ENCODE data around the gene ACOT13.

Gene ACOT13

GRCh38 chr6:24642061-24642460, 24.8 kb upstream of the ACOT13 start:
- no peaks in the 10 kb centered on the region for H3K9me3 ChIP-seq (ENCODE audit: control insufficient read depth, low read length)
- DNase-seq = no peak
- no peak overlapping the region for H3K4me3 ChIP-seq (ENCODE audit: insufficient read depth, low read depth, low read length, poor library complexity, severe bottlenecking)
- H3K27ac ChIP-seq (ENCODE audit: insufficient read depth, low read length, poor library complexity, severe bottlenecking) = no peak overlapping the region
- H3K4me1 ChIP-seq (ENCODE audit: control insufficient read depth, insufficient read depth, low read length, poor library complexity, severe bottlenecking) = no peaks in the 10 kb centered on the region
- no peaks in the 10 kb centered on the region for H3K27me3 ChIP-seq (replicated peaks; ENCODE audit: control insufficient read depth, insufficient read depth, low read length, poor library complexity, severe bottlenecking)
- no peaks in the 10 kb centered on the region for H3K36me3 ChIP-seq (ENCODE audit: control insufficient read depth, insufficient read depth, low read length)

GRCh38 chr6:24643920-24644319, 23.0 kb upstream of the ACOT13 start:
- Histone ChIP-seq H3K27ac (ENCODE audit: insufficient read depth, low read length, poor library complexity, severe bottlenecking) (no peak overlapping the region), H3K9me3 (ENCODE audit: control insufficient read depth, low read length) (no peaks in the 10 kb centered on the region), H3K27me3 (replicated peaks; ENCODE audit: control insufficient read depth, insufficient read depth, low read length, poor library complexity, severe bottlenecking) (no peaks in the 10 kb centered on the region), H3K36me3 (ENCODE audit: control insufficient read depth, insufficient read depth, low read length) (no peaks in the 10 kb centered on the region), H3K4me1 (ENCODE audit: control insufficient read depth, insufficient read depth, low read length, poor library complexity, severe bottlenecking) (no peaks in the 10 kb centered on the region), H3K4me3 (ENCODE audit: insufficient read depth, low read depth, low read length, poor library complexity, severe bottlenecking) (no peak overlapping the region)
- DNase-seq = no peak

- H3K27me3 ChIP-seq (replicated peaks; ENCODE audit: control insufficient read depth, insufficient read depth, low read length, poor library complexity, severe bottlenecking) = no peaks in the 10 kb centered on the region
- no peak overlapping the region for H3K4me3 ChIP-seq (ENCODE audit: insufficient read depth, low read depth, low read length, poor library complexity, severe bottlenecking)
- H3K27ac ChIP-seq (ENCODE audit: insufficient read depth, low read length, poor library complexity, severe bottlenecking) = no peak overlapping the region
- no peaks in the 10 kb centered on the region for H3K36me3 ChIP-seq (ENCODE audit: control insufficient read depth, insufficient read depth, low read length)
- H3K9me3 ChIP-seq (ENCODE audit: control insufficient read depth, low read length) = no peaks in the 10 kb centered on the region
- no peak for DNase-seq
- H3K4me1 ChIP-seq (ENCODE audit: control insufficient read depth, insufficient read depth, low read length, poor library complexity, severe bottlenecking) = no peaks in the 10 kb centered on the region
Observed at GRCh38 chr6:24644377-24644776, 22.5 kb upstream of the ACOT13 start.

- H3K27ac ChIP-seq (ENCODE audit: insufficient read depth, low read length, poor library complexity, severe bottlenecking) = peak overlapping the region; percentile 30
Observed at GRCh38 chr6:24646771-24647170, 20.1 kb upstream of the ACOT13 start.

GRCh38 chr6:24648276-24648675, 18.6 kb upstream of the ACOT13 start:
- no peaks in the 10 kb centered on the region for H3K27me3 ChIP-seq (replicated peaks; ENCODE audit: control insufficient read depth, insufficient read depth, low read length, poor library complexity, severe bottlenecking)
- no peak for DNase-seq
- H3K4me3 ChIP-seq (ENCODE audit: insufficient read depth, low read depth, low read length, poor library complexity, severe bottlenecking) = no peak overlapping the region
- peaks cover 27% of the 10 kb centered on the region for H3K36me3 ChIP-seq (ENCODE audit: control insufficient read depth, insufficient read depth, low read length)
- H3K27ac ChIP-seq (ENCODE audit: insufficient read depth, low read length, poor library complexity, severe bottlenecking) = no peak overlapping the region
- no peaks in the 10 kb centered on the region for H3K9me3 ChIP-seq (ENCODE audit: control insufficient read depth, low read length)
- H3K4me1 ChIP-seq (ENCODE audit: control insufficient read depth, insufficient read depth, low read length, poor library complexity, severe bottlenecking) = no peaks in the 10 kb centered on the region

More at GRCh38 chr6:24646771-24647170, 20.1 kb upstream of the ACOT13 start:
- Histone ChIP-seq H3K36me3 (ENCODE audit: control insufficient read depth, insufficient read depth, low read length) (peaks cover 12% of the 10 kb centered on the region), H3K4me1 (ENCODE audit: control insufficient read depth, insufficient read depth, low read length, poor library complexity, severe bottlenecking) (no peaks in the 10 kb centered on the region), H3K27me3 (replicated peaks; ENCODE audit: control insufficient read depth, insufficient read depth, low read length, poor library complexity, severe bottlenecking) (no peaks in the 10 kb centered on the region), H3K4me3 (ENCODE audit: insufficient read depth, low read depth, low read length, poor library complexity, severe bottlenecking) (no peak overlapping the region), H3K9me3 (ENCODE audit: control insufficient read depth, low read length) (no peaks in the 10 kb centered on the region)
- no peak for DNase-seq

- H3K27me3 ChIP-seq (replicated peaks; ENCODE audit: control insufficient read depth, insufficient read depth, low read length, poor library complexity, severe bottlenecking) = no peaks in the 10 kb centered on the region
- no peaks in the 10 kb centered on the region for H3K4me1 ChIP-seq (ENCODE audit: control insufficient read depth, insufficient read depth, low read length, poor library complexity, severe bottlenecking)
- H3K27ac ChIP-seq (ENCODE audit: insufficient read depth, low read length, poor library complexity, severe bottlenecking) = no peak overlapping the region
- H3K36me3 ChIP-seq (ENCODE audit: control insufficient read depth, insufficient read depth, low read length) = peaks cover 39% of the 10 kb centered on the region
- DNase-seq = no peak
- H3K9me3 ChIP-seq (ENCODE audit: control insufficient read depth, low read length) = no peaks in the 10 kb centered on the region
- H3K4me3 ChIP-seq (ENCODE audit: insufficient read depth, low read depth, low read length, poor library complexity, severe bottlenecking) = no peak overlapping the region
Observed at GRCh38 chr6:24649691-24650090, 17.2 kb upstream of the ACOT13 start.

- Histone ChIP-seq H3K27me3 (replicated peaks; ENCODE audit: control insufficient read depth, insufficient read depth, low read length, poor library complexity, severe bottlenecking) (no peaks in the 10 kb centered on the region), H3K9me3 (ENCODE audit: control insufficient read depth, low read length) (no peaks in the 10 kb centered on the region), H3K36me3 (ENCODE audit: control insufficient read depth, insufficient read depth, low read length) (peaks cover 39% of the 10 kb centered on the region), H3K4me3 (ENCODE audit: insufficient read depth, low read depth, low read length, poor library complexity, severe bottlenecking) (no peak overlapping the region), H3K27ac (ENCODE audit: insufficient read depth, low read length, poor library complexity, severe bottlenecking) (no peak overlapping the region), H3K4me1 (ENCODE audit: control insufficient read depth, insufficient read depth, low read length, poor library complexity, severe bottlenecking) (no peaks in the 10 kb centered on the region)
- no peak for DNase-seq
Observed at GRCh38 chr6:24650365-24650764, 16.5 kb upstream of the ACOT13 start.

DNA sequence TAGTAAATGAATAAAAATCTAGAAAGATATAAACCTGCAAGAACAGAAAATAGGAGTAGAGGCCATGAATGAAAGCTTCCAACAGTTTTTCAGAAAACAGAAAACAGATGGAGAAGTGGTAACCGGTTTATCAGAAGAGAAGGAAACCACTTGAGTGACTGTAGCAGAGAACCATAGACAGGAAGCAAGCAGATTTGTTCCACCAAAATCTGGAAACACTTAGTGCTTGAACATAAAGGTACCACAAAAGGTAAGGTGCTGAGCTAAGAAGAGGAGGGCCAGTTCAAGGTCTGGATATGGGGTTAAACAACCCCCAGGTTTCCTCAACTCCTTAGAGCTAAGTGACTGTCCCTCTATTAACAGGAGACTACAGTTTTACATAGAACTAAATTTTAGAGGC, 11.7 kb upstream of the ACOT13 start:
- DNase-seq = no peak
- Histone ChIP-seq H3K27ac (ENCODE audit: insufficient read depth, low read length, poor library complexity, severe bottlenecking) (no peak overlapping the region), H3K9me3 (ENCODE audit: control insufficient read depth, low read length) (no peaks in the 10 kb centered on the region), H3K4me3 (ENCODE audit: insufficient read depth, low read depth, low read length, poor library complexity, severe bottlenecking) (no peak overlapping the region), H3K36me3 (ENCODE audit: control insufficient read depth, insufficient read depth, low read length) (peaks cover 43% of the 10 kb centered on the region), H3K27me3 (replicated peaks; ENCODE audit: control insufficient read depth, insufficient read depth, low read length, poor library complexity, severe bottlenecking) (no peaks in the 10 kb centered on the region), H3K4me1 (ENCODE audit: control insufficient read depth, insufficient read depth, low read length, poor library complexity, severe bottlenecking) (no peaks in the 10 kb centered on the region)

GRCh38 chr6:24658573-24659560, 8.0 kb upstream of the ACOT13 start:
- no peak for DNase-seq
- no peak overlapping the region for H3K27ac ChIP-seq (ENCODE audit: insufficient read depth, low read length, poor library complexity, severe bottlenecking)

GRCh38 chr6:24659561-24659960, 7.3 kb upstream of the ACOT13 start:
- peaks cover 12% of the 10 kb centered on the region for H3K36me3 ChIP-seq (ENCODE audit: control insufficient read depth, insufficient read depth, low read length)
- no peak overlapping the region for H3K27ac ChIP-seq (ENCODE audit: insufficient read depth, low read length, poor library complexity, severe bottlenecking)
- no peak overlapping the region for H3K4me3 ChIP-seq (ENCODE audit: insufficient read depth, low read depth, low read length, poor library complexity, severe bottlenecking)
- H3K27me3 ChIP-seq (replicated peaks; ENCODE audit: control insufficient read depth, insufficient read depth, low read length, poor library complexity, severe bottlenecking) = no peaks in the 10 kb centered on the region
- no peaks in the 10 kb centered on the region for H3K4me1 ChIP-seq (ENCODE audit: control insufficient read depth, insufficient read depth, low read length, poor library complexity, severe bottlenecking)
- no peak for DNase-seq
- H3K9me3 ChIP-seq (ENCODE audit: control insufficient read depth, low read length) = no peaks in the 10 kb centered on the region

More at GRCh38 chr6:24658573-24659560, 8.0 kb upstream of the ACOT13 start:
- Histone ChIP-seq H3K9me3 (ENCODE audit: control insufficient read depth, low read length) (no peaks in the 10 kb centered on the region), H3K36me3 (ENCODE audit: control insufficient read depth, insufficient read depth, low read length) (peaks cover 19% of the 10 kb centered on the region), H3K27me3 (replicated peaks; ENCODE audit: control insufficient read depth, insufficient read depth, low read length, poor library complexity, severe bottlenecking) (no peaks in the 10 kb centered on the region), H3K4me1 (ENCODE audit: control insufficient read depth, insufficient read depth, low read length, poor library complexity, severe bottlenecking) (no peaks in the 10 kb centered on the region), H3K4me3 (ENCODE audit: insufficient read depth, low read depth, low read length, poor library complexity, severe bottlenecking) (no peak overlapping the region)
